HCT116 (cell line): ENCODE data around the gene SLC16A4. TPM values are rescaled to one million over a fixed set of nuclear protein-coding genes. Genes with fewer than 3 reads are reported as not detected.
"Not testable (repeated sequence)": the region's sequence is repeated elsewhere in the genome, so short reads cannot be mapped to it uniquely, and the experiment has no call there.

Experiments used
- ATAC-seq: fragments of 200-7000 bp; cut with Tn5 transposase; 2 replicates; pipeline ENCODE4 v1.9.1; 2020; ENCODE audit warnings: mild to moderate bottlenecking, moderate library complexity
- BruUV-seq: library from RNA; stranded (reverse); fragments of 400-500 nt; replicated peaks from 2 replicates; lab custom pipeline; 2021; lab: Mats Ljungman, UMichigan
- CTCF ChIA-PET: fragments of 300-600 bp; sonication (Branson Sonifier 250); formaldehyde crosslinking; loops from one replicate; lab custom pipeline; 2021; ENCODE audit warnings: antibody characterized with exemption; lab: Charles Lee
- POLR2A ChIA-PET: fragments of 300-600, 350-600 bp; sonication (Branson Sonifier 250); formaldehyde crosslinking; loops from one replicate; lab custom pipeline; 2021; ENCODE audit warnings: antibody characterized with exemption; lab: Charles Lee
- RAD21 ChIA-PET, 2 experiments: fragments of 300-600 bp; sonication (Branson Sonifier 250); formaldehyde crosslinking; loops; one replicate each; lab custom pipeline; 2023; ENCODE audit warnings: low total read pairs in 2 of 2; ENCODE audit not compliant: uncharacterized antibody in 2 of 2, unreplicated experiment in 2 of 2, low non-redundant PET in 1 of 2; lab: Charles Lee
- DNase-seq: peaks from one replicate; pipeline ENCODE4 v3.0.0-alpha.2; 2010; ENCODE audit warnings: low read depth, low spot score
- H2AFZ ChIP-seq: fragments of 200-600 bp; shearing (Covaris generic), sonication (generic); 2 replicates; pipeline ENCODE4 v1.6.1; 2017; ENCODE audit warnings: low read depth, mixed run types, mixed read lengths, antibody characterized with exemption, low read length; ENCODE audit not compliant: poor library complexity, severe bottlenecking
- H3K27ac ChIP-seq: 2 replicates; pipeline ENCODE4 v1.5.1; 2012; ENCODE audit warnings: low read depth, low read length
- H3K27me3 ChIP-seq: fragments of 200-600 bp; sonication (generic); 2 replicates; pipeline ENCODE4 v1.6.1; 2016; ENCODE audit warnings: mixed run types, low read length, mixed read lengths; ENCODE audit not compliant: insufficient read depth
- H3K36me3 ChIP-seq, 2 experiments: fragments of 200-500 bp in 1 of 2; fragments of 200-600 bp in 1 of 2; sonication (Bioruptor generic) in 1 of 2; sonication (generic) in 1 of 2; 2 replicates each; pipeline versions ENCODE4 v1.5.1 to v1.6.1; 2014 to 2016; ENCODE audit warnings: low read length in 2 of 2, inconsistent platforms in 1 of 2, mixed read lengths in 1 of 2, mixed run types in 1 of 2; ENCODE audit not compliant: insufficient read depth in 2 of 2, control insufficient read depth in 1 of 2
- H3K4me1 ChIP-seq, 2 experiments: fragments of 200-600 bp in 1 of 2; sonication (generic) in 1 of 2; 2 replicates each; pipeline versions ENCODE4 v1.5.1 to v1.6.1; 2012 to 2017; ENCODE audit warnings: low read length in 2 of 2, inconsistent platforms in 1 of 2, mild to moderate bottlenecking in 1 of 2, mixed read lengths in 1 of 2, mixed run types in 1 of 2, moderate library complexity in 1 of 2; ENCODE audit not compliant: insufficient read depth in 2 of 2, control insufficient read depth in 1 of 2
- H3K4me2 ChIP-seq: fragments of 200-600 bp; sonication (generic); 2 replicates; pipeline ENCODE4 v1.6.1; 2017; ENCODE audit warnings: mixed run types, low read length, mixed read lengths
- H3K4me3 ChIP-seq, 2 experiments: fragments of 200-600 bp in 1 of 2; sonication (generic) in 1 of 2; replicated peaks in 1 of 2; 2 replicates each; pipeline ENCODE4 v1.5.1; 2011 to 2016; ENCODE audit warnings: low read length in 2 of 2, control low read depth in 1 of 2, low read depth in 1 of 2, mild to moderate bottlenecking in 1 of 2, mixed read lengths in 1 of 2, mixed run types in 1 of 2
- H3K79me2 ChIP-seq: fragments of 200-600 bp; sonication (generic); 2 replicates; pipeline ENCODE4 v1.6.1; 2017; ENCODE audit warnings: mild to moderate bottlenecking, mixed run types, low read length, moderate library complexity, mixed read lengths; ENCODE audit not compliant: insufficient read depth
- H3K9ac ChIP-seq: fragments of 200-600 bp; sonication (generic); 2 replicates; pipeline ENCODE4 v1.6.1; 2016; ENCODE audit warnings: low read length, mixed read lengths
- H3K9me2 ChIP-seq: fragments of 200-600 bp; sonication (generic), shearing (Covaris generic); 2 replicates; pipeline ENCODE4 v1.6.1; 2017; ENCODE audit warnings: mixed run types, mild to moderate bottlenecking, moderate library complexity; ENCODE audit not compliant: insufficient read depth
- H3K9me3 ChIP-seq, 2 experiments: fragments of 200-500 bp in 1 of 2; fragments of 200-600 bp in 1 of 2; sonication (Bioruptor generic) in 1 of 2; sonication (generic) in 1 of 2; 2 replicates each; pipeline ENCODE4 v1.6.1; 2014 to 2017; ENCODE audit warnings: low read length in 2 of 2, mixed read lengths in 2 of 2, inconsistent platforms in 1 of 2, low read depth in 1 of 2, mild to moderate bottlenecking in 1 of 2, mixed run types in 1 of 2, moderate library complexity in 1 of 2; ENCODE audit not compliant: control insufficient read depth in 1 of 2, insufficient read depth in 1 of 2
- H4K20me1 ChIP-seq: fragments of 200-600 bp; sonication (generic), shearing (Covaris generic); 2 replicates; pipeline ENCODE4 v1.6.1; 2017; ENCODE audit warnings: mixed run types, mild to moderate bottlenecking, moderate library complexity; ENCODE audit not compliant: insufficient read depth
- CTCF ChIP-seq, 3 experiments: fragments of 200-600 bp in 1 of 3; sonication (generic) in 1 of 3; IDR thresholded peaks in 2 of 3; conservative IDR thresholded peaks in 1 of 3; 2 replicates each; pipeline ENCODE4 v1.5.1; 2012 to 2017; ENCODE audit warnings: low read depth in 2 of 3, low read length in 2 of 3, antibody characterized with exemption in 1 of 3, borderline replicate concordance in 1 of 3, control low read depth in 1 of 3, mild to moderate bottlenecking in 1 of 3, mixed read lengths in 1 of 3, mixed run types in 1 of 3, moderate library complexity in 1 of 3; ENCODE audit not compliant: insufficient read depth in 1 of 3
- ELF1 ChIP-seq: IDR thresholded peaks from 2 replicates; pipeline ENCODE4 v1.6.1; 2012; ENCODE audit warnings: low read depth, borderline replicate concordance
- EZH2phosphoT487 ChIP-seq: fragments of 200-600 bp; IDR thresholded peaks from 2 replicates; pipeline ENCODE4 v1.6.1; 2018; ENCODE audit warnings: antibody characterized with exemption, borderline replicate concordance
- FOSL1 ChIP-seq: IDR thresholded peaks from 2 replicates; pipeline ENCODE4 v1.6.1; 2012; ENCODE audit warnings: low read depth
- JUND ChIP-seq: IDR thresholded peaks from 2 replicates; pipeline ENCODE4 v1.6.1; 2012
- POLR2A ChIP-seq: IDR thresholded peaks from 2 replicates; pipeline ENCODE4 v1.7.0; 2011; ENCODE audit warnings: borderline replicate concordance; ENCODE audit not compliant: insufficient read depth, insufficient read length; ENCODE audit errors: extremely low read depth
- POLR2AphosphoS5 ChIP-seq: IDR thresholded peaks from 2 replicates; pipeline ENCODE4 v1.6.1; 2011; ENCODE audit warnings: mild to moderate bottlenecking, low read depth, low read length, moderate library complexity
- SRF ChIP-seq: IDR thresholded peaks from 2 replicates; pipeline ENCODE4 v1.6.1; 2012; ENCODE audit warnings: low read depth
- intact Hi-C: fragments of 100-400 bp; cut with micrococcal nuclease; formaldehyde crosslinking; loops from 2 replicates; pipeline ENCODE4 v1.10.0; 2022
- total RNA-seq: library from RNA; stranded (reverse); gene quantifications from one replicate; pipeline ENCODE4 v1.2.1, GENCODE V29; 2021; ENCODE audit not compliant: unreplicated experiment
- TF ChIP-seq, protein P1 (sequence below): IDR thresholded peaks from 2 replicates; pipeline ENCODE4 v1.6.1; 2012
- TF ChIP-seq, protein P2 (sequence below): IDR thresholded peaks from 2 replicates; pipeline ENCODE4 v1.6.1; 2011; ENCODE audit warnings: mild to moderate bottlenecking, low read length, moderate library complexity; ENCODE audit not compliant: insufficient replicate concordance; ENCODE audit errors: extremely low read depth

SLC16A4 gene
- total RNA-seq, 1 experiment from 2014 or later, result 0.20 TPM

DNA sequence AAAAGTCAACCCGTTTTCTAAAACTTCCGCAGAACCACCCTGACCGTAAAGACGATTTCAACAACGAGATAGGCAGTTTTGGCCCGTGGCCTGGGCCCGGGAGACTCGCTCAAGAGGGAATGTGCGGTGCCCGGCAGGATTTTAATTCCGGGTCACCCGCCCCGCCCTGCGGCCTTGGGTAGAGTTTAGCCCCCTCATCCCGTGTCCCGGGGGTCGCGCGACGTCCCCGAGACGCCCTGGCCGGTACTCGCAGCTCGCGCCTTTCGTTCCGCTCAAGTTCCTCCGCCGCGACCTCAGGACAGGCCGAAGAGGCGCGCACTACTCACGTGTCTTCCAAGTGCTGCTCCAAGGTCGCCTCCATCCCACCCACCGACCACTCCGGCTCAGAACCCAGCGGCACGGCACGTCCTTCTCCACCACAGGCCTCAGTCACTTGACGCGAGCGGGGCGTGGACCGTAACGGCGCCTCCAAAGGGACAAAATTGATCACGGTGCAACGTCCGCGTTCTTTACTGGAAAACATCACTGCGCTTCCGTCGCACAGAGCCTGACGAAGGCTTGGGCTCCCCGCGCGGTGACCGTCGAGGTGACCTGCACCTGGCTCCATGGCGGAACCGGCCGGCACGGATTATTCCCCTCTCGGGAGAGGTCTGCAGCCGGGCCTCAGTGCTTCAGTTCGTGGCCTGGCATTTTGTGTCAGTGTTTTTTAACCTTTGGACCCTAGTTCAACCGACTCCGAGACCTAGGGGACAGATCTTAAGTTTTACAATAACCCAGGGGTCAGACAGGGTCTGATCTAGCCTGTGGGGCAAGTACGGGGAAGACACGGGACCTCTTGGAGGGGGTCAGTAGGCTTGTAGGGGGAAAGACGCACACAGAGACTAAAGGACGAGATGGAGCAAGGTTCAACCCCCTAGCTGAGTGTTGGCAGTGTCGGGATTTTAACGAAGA is 16.7 kb upstream of the SLC16A4 start, which contains the start of gene LAMTOR5 (continued):
- TF ChIP-seq SRF (peak; percentile 94), CTCF (IDR thresholded peaks at IDR 0.05 in 2 of 3, conservative IDR thresholded peaks at IDR 0.05 in 1 of 3; ENCODE audit: borderline replicate concordance in 1 of 3, insufficient read depth in 1 of 3, low read depth in 2 of 3, low read length in 2 of 3) (no peak), POLR2AphosphoS5 (peak; percentile 91), ELF1 (peak; percentile 91), JUND (peak; percentile 9; the same call in 1 of the 2 replicates), FOSL1 (no peak), POLR2A (peak; percentile 63), EZH2phosphoT487 (no peak)
- TF ChIP-seq, protein P1, sequence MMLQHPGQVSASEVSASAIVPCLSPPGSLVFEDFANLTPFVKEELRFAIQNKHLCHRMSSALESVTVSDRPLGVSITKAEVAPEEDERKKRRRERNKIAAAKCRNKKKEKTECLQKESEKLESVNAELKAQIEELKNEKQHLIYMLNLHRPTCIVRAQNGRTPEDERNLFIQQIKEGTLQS, result no peak
- TF ChIP-seq, protein P2, sequence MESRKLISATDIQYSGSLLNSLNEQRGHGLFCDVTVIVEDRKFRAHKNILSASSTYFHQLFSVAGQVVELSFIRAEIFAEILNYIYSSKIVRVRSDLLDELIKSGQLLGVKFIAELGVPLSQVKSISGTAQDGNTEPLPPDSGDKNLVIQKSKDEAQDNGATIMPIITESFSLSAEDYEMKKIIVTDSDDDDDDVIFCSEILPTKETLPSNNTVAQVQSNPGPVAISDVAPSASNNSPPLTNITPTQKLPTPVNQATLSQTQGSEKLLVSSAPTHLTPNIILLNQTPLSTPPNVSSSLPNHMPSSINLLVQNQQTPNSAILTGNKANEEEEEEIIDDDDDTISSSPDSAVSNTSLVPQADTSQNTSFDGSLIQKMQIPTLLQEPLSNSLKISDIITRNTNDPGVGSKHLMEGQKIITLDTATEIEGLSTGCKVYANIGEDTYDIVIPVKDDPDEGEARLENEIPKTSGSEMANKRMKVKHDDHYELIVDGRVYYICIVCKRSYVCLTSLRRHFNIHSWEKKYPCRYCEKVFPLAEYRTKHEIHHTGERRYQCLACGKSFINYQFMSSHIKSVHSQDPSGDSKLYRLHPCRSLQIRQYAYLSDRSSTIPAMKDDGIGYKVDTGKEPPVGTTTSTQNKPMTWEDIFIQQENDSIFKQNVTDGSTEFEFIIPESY, result peak; percentile 80

DNA sequence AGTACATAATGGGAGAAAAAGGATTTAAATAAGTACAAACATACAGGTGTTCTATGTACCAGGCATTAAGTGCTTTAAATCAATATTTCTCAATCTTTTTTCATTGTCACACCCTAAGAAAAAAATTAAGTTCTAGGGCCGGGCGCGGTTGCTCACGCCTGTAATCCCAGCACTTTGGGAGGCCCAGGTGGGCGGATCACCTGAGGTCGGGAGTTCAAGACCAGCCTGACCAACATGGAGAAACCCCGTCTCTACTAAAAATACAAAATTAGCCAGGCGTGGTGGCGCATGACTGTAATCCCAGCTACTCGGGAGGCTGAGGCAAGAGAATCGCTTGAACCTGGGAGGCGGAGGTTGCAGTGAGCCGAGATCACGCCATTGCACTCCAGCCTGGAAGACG is 15.6 kb upstream of the SLC16A4 start:
- POLR2A ChIA-PET, H3K9me2 ChIP-seq, H4K20me1 ChIP-seq, ATAC-seq, RAD21 ChIA-PET, H3K9me3 ChIP-seq, H2AFZ ChIP-seq, H3K27me3 ChIP-seq, DNase-seq, BruUV-seq: not testable (repeated sequence)
- Histone ChIP-seq H3K27ac (peak overlapping the region; percentile 80; the same call in 1 of the 2 replicates), H3K4me1 (peaks cover 4 to 14% of the 10 kb centered on the region in 2 experiments; a peak in 3 of 4 replicates), H3K4me2 (peak overlapping the region; percentile 93), H3K79me2 (peaks cover 34% of the 10 kb centered on the region), H3K36me3 (peaks cover 23 to 24% of the 10 kb centered on the region in 2 experiments), H3K9ac (peak overlapping the region; percentile 99), H3K4me3 (peak overlapping the region; percentile 96 to 98)
- CTCF ChIA-PET, result interaction anchor here (1.5 kb wide), 1 partner anchor 199 kb away, joined by 3 read pairs; no protein-coding TSS in a partner anchor
- intact Hi-C loops, result loop anchor here (5.0 kb wide), 1 partner anchor 204 kb away; no protein-coding TSS in a partner anchor
